K562 (cell line): ENCODE results near the gene OR2Y1. TPM values are rescaled to one million over a fixed set of nuclear protein-coding genes. Genes with fewer than 3 reads are reported as not detected.

Source experiments
- ARID1B ChIP-seq: fragments of 450-650 bp; IDR thresholded peaks from 2 replicates; pipeline ENCODE4 v1.6.1; 2016; ENCODE audit warnings: antibody characterized with exemption, mild to moderate bottlenecking, inconsistent platforms
- ATF7 ChIP-seq: fragments of 450-650 bp; IDR thresholded peaks from 2 replicates; pipeline ENCODE4 v1.7.1; 2014; ENCODE audit warnings: mild to moderate bottlenecking, moderate library complexity
- CHD2 ChIP-seq: IDR thresholded peaks from 2 replicates; pipeline ENCODE4 v1.6.1; 2011; ENCODE audit warnings: low read depth, low read length
- GATAD2B ChIP-seq: fragments of 450-650 bp; IDR thresholded peaks from 2 replicates; pipeline ENCODE4 v1.6.1; 2017; ENCODE audit warnings: mild to moderate bottlenecking, borderline replicate concordance
- HDAC1 ChIP-seq, 2 experiments: fragments of 450-650 bp; IDR thresholded peaks; 2 replicates each; pipeline ENCODE4 v1.6.1; 2016 to 2017; ENCODE audit warnings: inconsistent platforms in 1 of 2, mild to moderate bottlenecking in 1 of 2, moderate library complexity in 1 of 2
- JUN ChIP-seq, 2 experiments: sonication (generic) in 1 of 2; formaldehyde crosslinking in 1 of 2; IDR thresholded peaks; 2 replicates each; pipeline versions ENCODE4 v1.6.1 to v1.8.0; 2012 to 2022; ENCODE audit warnings: borderline replicate concordance in 2 of 2, mild to moderate bottlenecking in 2 of 2, improper control_type of control experiment in 1 of 2, low read depth in 1 of 2, low read length in 1 of 2, missing genetic modification reagents in 1 of 2
- JUND ChIP-seq, 2 experiments: IDR thresholded peaks; 2 replicates in 1 of 2; 3 replicates in 1 of 2; pipeline ENCODE4 v1.6.1; 2011; ENCODE audit warnings: borderline replicate concordance in 2 of 2, low read depth in 2 of 2, low read length in 2 of 2, improper control_type of control experiment in 1 of 2, missing biosample characterization in 1 of 2, missing genetic modification characterization in 1 of 2, missing genetic modification reagents in 1 of 2
- KDM1A ChIP-seq, 2 experiments: fragments of 450-650 bp; IDR thresholded peaks; 2 replicates each; pipeline ENCODE4 v1.6.1; 2016; ENCODE audit warnings: mild to moderate bottlenecking in 2 of 2
- MNT ChIP-seq, 2 experiments: fragments of 450-650 bp; conservative IDR thresholded peaks; 2 replicates each; pipeline ENCODE4 v1.6.1; 2017; ENCODE audit warnings: mild to moderate bottlenecking in 2 of 2, moderate library complexity in 2 of 2
- MYC ChIP-seq, 2 experiments: fragments of 250-450 bp in 1 of 2; sonication (Bioruptor Pico) in 1 of 2; IDR thresholded peaks; 2 replicates each; pipeline versions ENCODE4 v1.5.1 to v1.6.1; 2012 to 2021; ENCODE audit warnings: low read depth in 2 of 2, borderline replicate concordance in 1 of 2, improper control_type of control experiment in 1 of 2, low read length in 1 of 2, mild to moderate bottlenecking in 1 of 2, moderate library complexity in 1 of 2
- NFIC ChIP-seq: fragments of 450-650 bp; IDR thresholded peaks from 2 replicates; pipeline ENCODE4 v1.6.1; 2017; ENCODE audit warnings: mild to moderate bottlenecking, inconsistent platforms
- NFXL1 ChIP-seq: fragments of 450-650 bp; formaldehyde crosslinking; IDR thresholded peaks from 2 replicates; pipeline ENCODE4 v1.4.0; 2021; ENCODE audit warnings: mild to moderate bottlenecking
- PATZ1 ChIP-seq: fragments of 250-450 bp; sonication (Bioruptor Pico); IDR thresholded peaks from 2 replicates; pipeline ENCODE4 v1.5.0; 2020; ENCODE audit warnings: mild to moderate bottlenecking, borderline replicate concordance
- SAP30 ChIP-seq: fragments of 200-600 bp; sonication (generic); IDR thresholded peaks from 2 replicates; pipeline ENCODE4 v1.6.1; 2012; ENCODE audit warnings: borderline replicate concordance, low read depth, mild to moderate bottlenecking, moderate library complexity, low read length, control low read depth, inconsistent platforms; ENCODE audit not compliant: insufficient read depth, poor library complexity, severe bottlenecking
- SOX6 ChIP-seq: fragments of 450-650 bp; IDR thresholded peaks from 2 replicates; pipeline ENCODE4 v1.6.1; 2014; ENCODE audit warnings: mild to moderate bottlenecking
- TRIM24 ChIP-seq, 2 experiments: fragments of 450-650 bp; IDR thresholded peaks; 2 replicates each; pipeline ENCODE4 v1.6.1; 2016
- USF2 ChIP-seq: sonication (generic); formaldehyde crosslinking; IDR thresholded peaks from 2 replicates; pipeline ENCODE4 v1.5.0; 2020; ENCODE audit warnings: missing genetic modification reagents
- ZNF398 ChIP-seq: fragments of 250-450 bp; sonication (Bioruptor Pico); IDR thresholded peaks from 2 replicates; pipeline ENCODE4 v1.8.0; 2021; ENCODE audit warnings: moderate library complexity, mild to moderate bottlenecking, inconsistent platforms
- ZNF707 ChIP-seq: fragments of 250-450 bp; sonication (Bioruptor Pico); conservative IDR thresholded peaks from 2 replicates; pipeline ENCODE4 v1.8.0; 2022; ENCODE audit warnings: inconsistent platforms, mild to moderate bottlenecking, moderate library complexity
- polyA plus RNA-seq, 8 experiments: library from polyadenylated mRNA; depleted of rRNA in 4 of 8; stranded (reverse) in 5 of 8; unstranded in 3 of 8; fragments of >200 nt; fragmentation: Nextera tagmentation in 2 of 8; fragmentation: Illumina TruSeq in 1 of 8; extraction: Ambion mirVana in 2 of 8; extraction: Trizol in 1 of 8; gene quantifications; 2 replicates each; pipeline versions ENCODE4 v1.2.1 to v1.2.3, GENCODE V29; 2011 to 2014; ENCODE audit warnings: inconsistent platforms in 1 of 8, missing spikeins in 1 of 8
- total RNA-seq, 7 experiments: library from RNA; depleted of rRNA in 6 of 7; stranded (reverse); fragments of >200 nt in 6 of 7; fragmentation: Illumina TruSeq in 2 of 7; extraction: Trizol in 2 of 7; gene quantifications; 2 replicates each; pipeline versions ENCODE4 v1.2.1 to v1.2.3, GENCODE V29; 2011 to 2021; ENCODE audit warnings: low replicate concordance in 1 of 7

Gene OR2Y1
- total and polyA plus RNA-seq, 9 of the 15 experiments (the other 6 are each of a cell fraction or from before 2014, with no cell fraction given), result not detected

GRCh38 chr5:180704362-180704761 lies 35.5 kb downstream of the OR2Y1 start (continued):
- TF ChIP-seq HDAC1 (IDR thresholded peaks at IDR 0.05), result peak in 1 of 2 experiments; percentile 85; a peak in 2 of 4 replicates
- TF ChIP-seq JUND (IDR thresholded peaks at IDR 0.05; ENCODE audit: borderline replicate concordance, low read depth, low read length), result 0 out of 2 replicates have a peak, but pooled peaks have one; percentile 17
- TF ChIP-seq JUND (tag; IDR thresholded peaks at IDR 0.05; ENCODE audit: borderline replicate concordance, low read depth, low read length), result no peak; the same call in 2 of the 3 replicates
- peak; percentile 34 to 66; a peak in 3 of 4 replicates for TF ChIP-seq MNT (conservative IDR thresholded peaks at IDR 0.05)
- TF ChIP-seq NFXL1 (CRISPR knock-in tag), result no peak
- 0 out of 2 replicates have a peak, but pooled peaks have one; percentile 21 for TF ChIP-seq ATF7
- no peak for TF ChIP-seq PATZ1 (CRISPR knock-in tag)
- no peak for TF ChIP-seq USF2 (CRISPR knock-in tag)
- 0 out of 2 replicates have a peak, but pooled peaks have one; percentile 25 for TF ChIP-seq GATAD2B
- no peak for TF ChIP-seq ZNF707
- no peak for TF ChIP-seq ZNF398 (CRISPR knock-in tag)
- TF ChIP-seq ARID1B, result peak; percentile 79
- no peak for TF ChIP-seq CHD2
- TF ChIP-seq JUN (IDR thresholded peaks at IDR 0.05; ENCODE audit: borderline replicate concordance, low read depth, low read length), result 0 out of 2 replicates have a peak, but pooled peaks have one; percentile 12
- no peak for TF ChIP-seq JUN (CRISPR knock-in tag; IDR thresholded peaks at IDR 0.05; ENCODE audit: borderline replicate concordance)
- no peak for TF ChIP-seq SAP30
- TF ChIP-seq NFIC, result peak; percentile 94
- peak; percentile 39; the same call in 1 of the 2 replicates for TF ChIP-seq MYC (IDR thresholded peaks at IDR 0.05; ENCODE audit: low read depth, low read length)
- no peak for TF ChIP-seq MYC (CRISPR knock-in tag; IDR thresholded peaks at IDR 0.05; ENCODE audit: borderline replicate concordance, low read depth)
- peak; percentile 98 for TF ChIP-seq SOX6
- TF ChIP-seq KDM1A (IDR thresholded peaks at IDR 0.05), result peak; percentile 97 to 98
- TF ChIP-seq TRIM24 (IDR thresholded peaks at IDR 0.05), result 0 out of 4 replicates have a peak, but pooled peaks of 1 of the 2 experiments have one; percentile 27
